GM19099 (cell line): Measurements from ENCODE around the gene SNX10.

Experiments
- POLR2A ChIP-seq: IDR thresholded peaks from 3 replicates; pipeline ENCODE4 v1.6.1; 2011; ENCODE audit warnings: low read depth; ENCODE audit not compliant: insufficient read length; ENCODE audit errors: extremely low read depth

Gene SNX10

GRCh38 chr7:26292768-26293560 lies 1.3 kb downstream of the SNX10 start:
- TF ChIP-seq POLR2A, result no peak

- TF ChIP-seq POLR2A, result no peak
These were observed 2.1 kb downstream of the SNX10 start for GRCh38 chr7:26293569-26294308.

- TF ChIP-seq POLR2A, result no peak
These were observed 3.4 kb downstream of the SNX10 start for GRCh38 chr7:26295015-26295414.

- TF ChIP-seq POLR2A, result no peak
These were observed 3.9 kb downstream of the SNX10 start for GRCh38 chr7:26295586-26295985.

GRCh38 chr7:26298472-26299058 lies 6.9 kb downstream of the SNX10 start:
- TF ChIP-seq POLR2A, result no peak

GRCh38 chr7:26305090-26305868 lies 13.6 kb downstream of the SNX10 start:
- TF ChIP-seq POLR2A, result peak; percentile 53

GRCh38 chr7:26305869-26306665 lies 14.4 kb downstream of the SNX10 start:
- TF ChIP-seq POLR2A, result no peak

GRCh38 chr7:26306790-26307189 lies 15.1 kb downstream of the SNX10 start:
- TF ChIP-seq POLR2A, result no peak

GRCh38 chr7:26307226-26307625 lies 15.6 kb downstream of the SNX10 start:
- no peak for TF ChIP-seq POLR2A

GRCh38 chr7:26307791-26308190 lies 16.1 kb downstream of the SNX10 start:
- no peak for TF ChIP-seq POLR2A

GRCh38 chr7:26308551-26308950 lies 16.9 kb downstream of the SNX10 start:
- no peak for TF ChIP-seq POLR2A

- TF ChIP-seq POLR2A, result no peak
These were observed 17.4 kb downstream of the SNX10 start for GRCh38 chr7:26309089-26309488.

- no peak for TF ChIP-seq POLR2A
These were observed 20.1 kb downstream of the SNX10 start for GRCh38 chr7:26311798-26312197.

GRCh38 chr7:26317211-26317610 lies 25.5 kb downstream of the SNX10 start:
- TF ChIP-seq POLR2A, result no peak

GRCh38 chr7:26318921-26319320 lies 27.3 kb downstream of the SNX10 start:
- no peak for TF ChIP-seq POLR2A

- TF ChIP-seq POLR2A, result no peak
These were observed 28.0 kb downstream of the SNX10 start for GRCh38 chr7:26319636-26320035.
